PC-9 (cell line): ENCODE data around the gene BMPR1B. TPM values are rescaled to one million over a fixed set of nuclear protein-coding genes. Genes with fewer than 3 reads are reported as not detected.

Source experiments
- BruUV-seq: library from RNA; stranded (reverse); fragments of 400-500 nt; replicated peaks from 2 replicates; lab custom pipeline; 2021; lab: Mats Ljungman, UMichigan
- CTCF ChIA-PET: fragments of 300-600 bp; sonication (Branson Sonifier 250); formaldehyde crosslinking; loops from one replicate; lab custom pipeline; 2022; ENCODE audit warnings: antibody characterized with exemption; lab: Charles Lee
- POLR2A ChIA-PET: fragments of 300-600 bp; sonication (Branson Sonifier 250); formaldehyde crosslinking; loops from one replicate; lab custom pipeline; 2022; ENCODE audit warnings: antibody characterized with exemption; ENCODE audit not compliant: unreplicated experiment; lab: Charles Lee
- DNase-seq, 2 experiments: peaks; one replicate each; pipeline versions ENCODE4 v3.0.0 to v3.0.0-alpha.2; 2015 to 2022; ENCODE audit warnings: mixed read lengths in 1 of 2
- H2AFZ ChIP-seq: fragments of 200-600 bp; sonication (generic); 2 replicates; pipeline ENCODE4 v1.8.1; 2017; ENCODE audit warnings: antibody characterized with exemption
- H3F3A ChIP-seq: fragments of 200-600 bp; sonication (generic); 2 replicates; pipeline ENCODE4 v1.8.1; 2017; ENCODE audit warnings: antibody characterized with exemption, mild to moderate bottlenecking, low read depth; ENCODE audit not compliant: insufficient read depth
- H3K27ac ChIP-seq: fragments of 200-600 bp; sonication (generic); 2 replicates; pipeline ENCODE4 v1.6.1; 2016; ENCODE audit warnings: mixed run types
- H3K27me3 ChIP-seq: fragments of 200-600 bp; sonication (generic); 2 replicates; pipeline ENCODE4 v1.6.1; 2016; ENCODE audit warnings: low read depth, mixed run types; ENCODE audit not compliant: insufficient read depth
- H3K36me3 ChIP-seq: fragments of 200-600 bp; sonication (generic); 2 replicates; pipeline ENCODE4 v1.6.1; 2016; ENCODE audit warnings: low read depth, mixed run types
- H3K4me1 ChIP-seq: fragments of 200-600 bp; sonication (generic); replicated peaks from 2 replicates; pipeline ENCODE4 v1.6.1; 2016; ENCODE audit warnings: mixed run types; ENCODE audit not compliant: insufficient read depth
- H3K4me2 ChIP-seq: fragments of 200-600 bp; sonication (generic); 2 replicates; pipeline ENCODE4 v1.6.1; 2017; ENCODE audit warnings: mixed run types
- H3K4me3 ChIP-seq: fragments of 200-600 bp; sonication (generic); 2 replicates; pipeline ENCODE4 v1.6.1; 2016; ENCODE audit warnings: mixed run types
- H3K79me2 ChIP-seq: fragments of 200-600 bp; sonication (generic); 2 replicates; pipeline ENCODE4 v1.6.1; 2017; ENCODE audit warnings: low read depth, mixed run types
- H3K9me2 ChIP-seq: fragments of 200-600 bp; sonication (generic); 2 replicates; pipeline ENCODE4 v1.8.1; 2017; ENCODE audit warnings: mild to moderate bottlenecking; ENCODE audit not compliant: insufficient read depth
- H3K9me3 ChIP-seq: fragments of 200-600 bp; sonication (generic); 2 replicates; pipeline ENCODE4 v1.8.1; 2016; ENCODE audit warnings: low read depth; ENCODE audit not compliant: insufficient read depth
- H4K20me1 ChIP-seq: fragments of 200-600 bp; sonication (generic); 2 replicates; pipeline ENCODE4 v1.8.1; 2017; ENCODE audit not compliant: insufficient read depth
- EZH2 ChIP-seq: fragments of 200-600 bp; sonication (generic); IDR thresholded peaks from 2 replicates; pipeline ENCODE4 v1.8.0; 2017; ENCODE audit warnings: antibody characterized with exemption, low read depth
- intact Hi-C: fragments of 100-400 bp; cut with micrococcal nuclease; formaldehyde crosslinking; loops from one replicate; pipeline ENCODE4 v1.10.0; 2022; ENCODE audit not compliant: unreplicated experiment
- total RNA-seq: library from RNA; stranded (reverse); gene quantifications from 2 replicates; pipeline ENCODE4 v1.2.3, GENCODE V29; 2021
- TF ChIP-seq, protein P1 (sequence below): fragments of 200-600 bp; sonication (generic); conservative IDR thresholded peaks from 2 replicates; pipeline ENCODE4 v1.6.1; 2017; ENCODE audit warnings: mixed run types, antibody characterized with exemption, mild to moderate bottlenecking, moderate library complexity

The BMPR1B gene
- total RNA-seq, 1 experiment from 2014 or later, result 1.1 TPM

- no TSS peak for BruUV-seq
- H2AFZ ChIP-seq, result no peak overlapping the region
- no peaks in the 10 kb centered on the region for H3K9me2 ChIP-seq
- H3K36me3 ChIP-seq, result no peaks in the 10 kb centered on the region
- ChIA-PET CTCF (no interaction called here), POLR2A (interaction anchor here (1.0 kb wide), 1 partner anchor 14 kb away, joined by 4 read pairs; no protein-coding TSS in a partner anchor)
- H3K4me2 ChIP-seq, result no peak overlapping the region
- intact Hi-C loops, result loop anchor here (5.0 to 10.0 kb wide), 2 partner anchors 104 to 177 kb away; partner anchors contain the start of gene BMPR1B
- no peaks in the 10 kb centered on the region for H4K20me1 ChIP-seq
- H3F3A ChIP-seq, result no peaks in the 10 kb centered on the region
- H3K79me2 ChIP-seq, result no peaks in the 10 kb centered on the region
- H3K4me1 ChIP-seq, result peaks cover 21% of the 10 kb centered on the region
- no peak for DNase-seq
- no peak overlapping the region for H3K4me3 ChIP-seq
- H3K9me3 ChIP-seq, result no peaks in the 10 kb centered on the region
- no peak overlapping the region for H3K27ac ChIP-seq
- H3K27me3 ChIP-seq, result no peaks in the 10 kb centered on the region
- TF ChIP-seq EZH2, result no peak
- TF ChIP-seq, protein P1, sequence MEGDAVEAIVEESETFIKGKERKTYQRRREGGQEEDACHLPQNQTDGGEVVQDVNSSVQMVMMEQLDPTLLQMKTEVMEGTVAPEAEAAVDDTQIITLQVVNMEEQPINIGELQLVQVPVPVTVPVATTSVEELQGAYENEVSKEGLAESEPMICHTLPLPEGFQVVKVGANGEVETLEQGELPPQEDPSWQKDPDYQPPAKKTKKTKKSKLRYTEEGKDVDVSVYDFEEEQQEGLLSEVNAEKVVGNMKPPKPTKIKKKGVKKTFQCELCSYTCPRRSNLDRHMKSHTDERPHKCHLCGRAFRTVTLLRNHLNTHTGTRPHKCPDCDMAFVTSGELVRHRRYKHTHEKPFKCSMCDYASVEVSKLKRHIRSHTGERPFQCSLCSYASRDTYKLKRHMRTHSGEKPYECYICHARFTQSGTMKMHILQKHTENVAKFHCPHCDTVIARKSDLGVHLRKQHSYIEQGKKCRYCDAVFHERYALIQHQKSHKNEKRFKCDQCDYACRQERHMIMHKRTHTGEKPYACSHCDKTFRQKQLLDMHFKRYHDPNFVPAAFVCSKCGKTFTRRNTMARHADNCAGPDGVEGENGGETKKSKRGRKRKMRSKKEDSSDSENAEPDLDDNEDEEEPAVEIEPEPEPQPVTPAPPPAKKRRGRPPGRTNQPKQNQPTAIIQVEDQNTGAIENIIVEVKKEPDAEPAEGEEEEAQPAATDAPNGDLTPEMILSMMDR, result no peak
Observed at GRCh38 chr4:94931626-94932025, 173.9 kb downstream of the BMPR1B start.

- Histone ChIP-seq H3F3A (no peaks in the 10 kb centered on the region), H3K4me2 (no peak overlapping the region), H3K27me3 (no peaks in the 10 kb centered on the region), H3K27ac (no peak overlapping the region), H3K79me2 (no peaks in the 10 kb centered on the region), H3K4me3 (no peak overlapping the region), H3K36me3 (no peaks in the 10 kb centered on the region), H3K9me3 (no peaks in the 10 kb centered on the region), H3K9me2 (no peaks in the 10 kb centered on the region), H4K20me1 (no peaks in the 10 kb centered on the region), H2AFZ (no peak overlapping the region), H3K4me1 (peaks cover 18% of the 10 kb centered on the region)
- intact Hi-C loops, result loop anchor here (5.0 to 10.0 kb wide), 2 partner anchors 105 to 178 kb away; partner anchors contain the start of gene BMPR1B
- BruUV-seq, result no TSS peak
- POLR2A ChIA-PET, result no interaction called here
- TF ChIP-seq, protein P1, result no peak
- no peak for TF ChIP-seq EZH2
- CTCF ChIA-PET, result no interaction called here
- DNase-seq, result no peak
Observed at GRCh38 chr4:94932366-94932765, 174.6 kb downstream of the BMPR1B start.

DNA sequence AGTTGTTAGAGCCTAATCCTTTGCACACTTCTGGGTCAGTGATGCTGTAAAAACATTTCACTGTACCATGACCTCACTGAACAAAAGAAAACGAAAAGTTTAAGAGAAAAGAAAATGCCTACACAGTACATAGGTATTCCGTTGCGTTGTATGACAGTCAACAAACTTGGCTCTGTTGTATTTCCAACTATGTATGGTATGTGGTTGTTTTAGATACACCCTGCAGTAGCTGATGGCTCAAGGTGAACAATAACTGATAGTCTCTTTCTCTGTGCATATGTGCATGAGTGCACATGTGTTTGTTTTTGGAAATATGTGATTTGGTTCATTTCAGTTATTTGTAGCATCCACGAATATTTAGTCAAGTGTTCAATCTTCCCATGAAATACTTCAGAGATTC, 176.0 kb downstream of the BMPR1B start:
- TF ChIP-seq EZH2, result no peak
- TF ChIP-seq, protein P1, result no peak
- POLR2A ChIA-PET, result interaction anchor here (0.6 kb wide), 1 partner anchor 14 kb away, joined by 3 read pairs; no protein-coding TSS in a partner anchor
- H3K27me3 ChIP-seq, result no peaks in the 10 kb centered on the region
- DNase-seq, result no peak
- H3K27ac ChIP-seq, result no peak overlapping the region
- no peaks in the 10 kb centered on the region for H3K79me2 ChIP-seq
- H3F3A ChIP-seq, result no peaks in the 10 kb centered on the region
- no peaks in the 10 kb centered on the region for H3K9me2 ChIP-seq
- CTCF ChIA-PET, result interaction anchor here (0.6 kb wide), 1 partner anchor 38 kb away, joined by 3 read pairs; no protein-coding TSS in a partner anchor
- intact Hi-C loops, result loop anchor here (2.0 to 10.0 kb wide), 3 partner anchors 106 to 179 kb away; partner anchors contain the start of gene BMPR1B
- H3K4me3 ChIP-seq, result no peak overlapping the region
- H4K20me1 ChIP-seq, result no peaks in the 10 kb centered on the region
- no peaks in the 10 kb centered on the region for H3K9me3 ChIP-seq
- H3K4me2 ChIP-seq, result no peak overlapping the region
- H2AFZ ChIP-seq, result no peak overlapping the region
- no peaks in the 10 kb centered on the region for H3K36me3 ChIP-seq
- BruUV-seq, result no TSS peak
- H3K4me1 ChIP-seq, result peaks cover 18% of the 10 kb centered on the region
